Measurements from ENCODE around the gene DEPDC7.

GRCh38 chr11:33001281-33001680, 14.4 kb upstream of the DEPDC7 start:
- TF ChIP-seq CTCF (IDR thresholded peaks at IDR 0.05), result no peak
- TF ChIP-seq POLR2A (IDR thresholded peaks at IDR 0.05), result no peak
- no peak for TF ChIP-seq POLR2AphosphoS5 (IDR thresholded peaks at IDR 0.05)

Data from gastroesophageal sphincter (tissue), 3 donors.